Skeletal muscle cell (primary cell): Measurements from ENCODE around the gene LGALS3.

Experiments used
- DNase-seq: peaks from one replicate; pipeline ENCODE4 v3.0.0-alpha.2; 2010; ENCODE audit warnings: low read depth
- H3K4me3 ChIP-seq: 2 replicates; pipeline ENCODE4 v1.5.1; 2011; ENCODE audit warnings: low read depth, mild to moderate bottlenecking, control low read depth, low read length, moderate library complexity

The LGALS3 gene

GRCh38 chr14:55160989-55161388 lies 31.9 kb downstream of the LGALS3 start:
- H3K4me3 ChIP-seq: no peak overlapping the region
- no peak for DNase-seq

- no peak overlapping the region for H3K4me3 ChIP-seq
- no peak for DNase-seq
Observed at GRCh38 chr14:55170526-55170925, 41.5 kb downstream of the LGALS3 start.

- no peak for DNase-seq
Observed at GRCh38 chr14:55180006-55180405, 51.0 kb downstream of the LGALS3 start.

GRCh38 chr14:55180434-55180833 lies 51.4 kb downstream of the LGALS3 start:
- peak; percentile 3 for DNase-seq
- no peak overlapping the region for H3K4me3 ChIP-seq

More at GRCh38 chr14:55180006-55180405, 51.0 kb downstream of the LGALS3 start:
- no peak overlapping the region for H3K4me3 ChIP-seq

GRCh38 chr14:55188686-55189295 lies 59.7 kb downstream of the LGALS3 start:
- no peak overlapping the region for H3K4me3 ChIP-seq
- DNase-seq: no peak

- no peak for DNase-seq
- peak overlapping the region; percentile 65 for H3K4me3 ChIP-seq
Observed at GRCh38 chr14:55190906-55191202, 61.8 kb downstream of the LGALS3 start.

GRCh38 chr14:55191203-55192053 lies 62.4 kb downstream of the LGALS3 start, which contains the start of gene DLGAP5:
DLGAP5 (minus strand) TSS chr14:55191585; CDS start chr14:55189179, 2,406 bp downstream.
- peak within 1 kb of the TSS; percentile 65 for H3K4me3 ChIP-seq
- DNase-seq: peak; percentile 83

GRCh38 chr14:55192054-55192621 lies 63.1 kb downstream of the LGALS3 start:
- no peak for DNase-seq
- H3K4me3 ChIP-seq: peak overlapping the region; percentile 65

- H3K4me3 ChIP-seq: no peak overlapping the region
- DNase-seq: no peak
Observed at GRCh38 chr14:55194656-55195355, 65.8 kb downstream of the LGALS3 start.
